ENCODE data around the gene DOCK3. TPM values are rescaled to one million over a fixed set of nuclear protein-coding genes. Genes with fewer than 3 reads are reported as not detected.

DOCK3 gene, protein sequence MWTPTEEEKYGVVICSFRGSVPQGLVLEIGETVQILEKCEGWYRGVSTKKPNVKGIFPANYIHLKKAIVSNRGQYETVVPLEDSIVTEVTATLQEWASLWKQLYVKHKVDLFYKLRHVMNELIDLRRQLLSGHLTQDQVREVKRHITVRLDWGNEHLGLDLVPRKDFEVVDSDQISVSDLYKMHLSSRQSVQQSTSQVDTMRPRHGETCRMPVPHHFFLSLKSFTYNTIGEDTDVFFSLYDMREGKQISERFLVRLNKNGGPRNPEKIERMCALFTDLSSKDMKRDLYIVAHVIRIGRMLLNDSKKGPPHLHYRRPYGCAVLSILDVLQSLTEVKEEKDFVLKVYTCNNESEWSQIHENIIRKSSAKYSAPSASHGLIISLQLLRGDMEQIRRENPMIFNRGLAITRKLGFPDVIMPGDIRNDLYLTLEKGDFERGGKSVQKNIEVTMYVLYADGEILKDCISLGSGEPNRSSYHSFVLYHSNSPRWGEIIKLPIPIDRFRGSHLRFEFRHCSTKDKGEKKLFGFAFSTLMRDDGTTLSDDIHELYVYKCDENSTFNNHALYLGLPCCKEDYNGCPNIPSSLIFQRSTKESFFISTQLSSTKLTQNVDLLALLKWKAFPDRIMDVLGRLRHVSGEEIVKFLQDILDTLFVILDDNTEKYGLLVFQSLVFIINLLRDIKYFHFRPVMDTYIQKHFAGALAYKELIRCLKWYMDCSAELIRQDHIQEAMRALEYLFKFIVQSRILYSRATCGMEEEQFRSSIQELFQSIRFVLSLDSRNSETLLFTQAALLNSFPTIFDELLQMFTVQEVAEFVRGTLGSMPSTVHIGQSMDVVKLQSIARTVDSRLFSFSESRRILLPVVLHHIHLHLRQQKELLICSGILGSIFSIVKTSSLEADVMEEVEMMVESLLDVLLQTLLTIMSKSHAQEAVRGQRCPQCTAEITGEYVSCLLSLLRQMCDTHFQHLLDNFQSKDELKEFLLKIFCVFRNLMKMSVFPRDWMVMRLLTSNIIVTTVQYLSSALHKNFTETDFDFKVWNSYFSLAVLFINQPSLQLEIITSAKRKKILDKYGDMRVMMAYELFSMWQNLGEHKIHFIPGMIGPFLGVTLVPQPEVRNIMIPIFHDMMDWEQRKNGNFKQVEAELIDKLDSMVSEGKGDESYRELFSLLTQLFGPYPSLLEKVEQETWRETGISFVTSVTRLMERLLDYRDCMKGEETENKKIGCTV (N-terminal part only)
- 1 to 10 TPM; 1.1 to 1.6 (median 1.4) TPM for polyA plus RNA-seq (ENCODE audit: insufficient read length in 4 of 4)

DNA sequence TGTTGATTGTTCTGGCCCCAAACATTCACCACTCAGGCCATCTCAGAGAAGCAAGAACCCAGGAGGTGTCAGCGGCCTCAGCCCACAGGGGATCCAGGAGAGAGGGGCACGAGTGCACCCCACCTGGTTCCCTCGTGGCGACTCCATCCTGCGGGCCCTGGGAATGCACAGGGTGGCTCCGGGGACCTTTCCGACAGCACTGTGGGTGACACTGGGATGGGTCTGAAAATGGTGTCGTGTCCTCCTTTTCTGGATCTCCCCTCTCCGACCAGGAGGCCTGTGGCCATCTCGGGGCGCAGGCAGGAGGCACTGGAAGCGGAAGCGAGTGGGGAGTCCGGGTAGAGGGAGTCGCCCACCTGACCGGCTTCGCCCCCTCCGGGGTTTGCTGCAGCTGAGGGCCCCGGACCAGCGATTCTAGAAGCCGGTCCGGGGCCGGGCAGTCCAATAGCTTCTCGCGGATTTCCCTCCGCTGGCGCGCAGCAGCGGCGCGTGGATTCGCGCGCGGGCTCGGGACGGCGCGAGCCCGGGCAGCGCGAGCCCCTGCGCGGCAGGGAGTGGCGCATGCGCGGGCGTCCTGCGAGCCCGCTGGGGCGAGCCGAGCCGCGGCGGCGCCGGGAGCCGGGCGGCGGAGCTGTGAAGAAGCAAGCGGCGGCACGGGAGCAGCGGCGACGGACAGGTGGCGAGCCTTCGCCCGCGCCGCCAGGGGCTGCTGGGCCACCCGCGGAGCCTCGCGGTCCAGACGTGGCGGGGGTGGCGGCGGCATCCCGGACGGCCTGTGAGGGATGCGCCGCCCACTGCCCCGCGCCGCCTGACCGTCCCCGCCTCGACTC is at the start of gene DOCK3:
Gene DOCK3 (plus strand): TSS at position 579 of the 830 bp plus-strand sequence. CDS start 337 bp downstream, outside the sequence.
- peak; percentile 38 to 52 (median 46) for DNase-seq (ENCODE audit: low read depth in 4 of 4, low spot score in 3 of 4)

DNA sequence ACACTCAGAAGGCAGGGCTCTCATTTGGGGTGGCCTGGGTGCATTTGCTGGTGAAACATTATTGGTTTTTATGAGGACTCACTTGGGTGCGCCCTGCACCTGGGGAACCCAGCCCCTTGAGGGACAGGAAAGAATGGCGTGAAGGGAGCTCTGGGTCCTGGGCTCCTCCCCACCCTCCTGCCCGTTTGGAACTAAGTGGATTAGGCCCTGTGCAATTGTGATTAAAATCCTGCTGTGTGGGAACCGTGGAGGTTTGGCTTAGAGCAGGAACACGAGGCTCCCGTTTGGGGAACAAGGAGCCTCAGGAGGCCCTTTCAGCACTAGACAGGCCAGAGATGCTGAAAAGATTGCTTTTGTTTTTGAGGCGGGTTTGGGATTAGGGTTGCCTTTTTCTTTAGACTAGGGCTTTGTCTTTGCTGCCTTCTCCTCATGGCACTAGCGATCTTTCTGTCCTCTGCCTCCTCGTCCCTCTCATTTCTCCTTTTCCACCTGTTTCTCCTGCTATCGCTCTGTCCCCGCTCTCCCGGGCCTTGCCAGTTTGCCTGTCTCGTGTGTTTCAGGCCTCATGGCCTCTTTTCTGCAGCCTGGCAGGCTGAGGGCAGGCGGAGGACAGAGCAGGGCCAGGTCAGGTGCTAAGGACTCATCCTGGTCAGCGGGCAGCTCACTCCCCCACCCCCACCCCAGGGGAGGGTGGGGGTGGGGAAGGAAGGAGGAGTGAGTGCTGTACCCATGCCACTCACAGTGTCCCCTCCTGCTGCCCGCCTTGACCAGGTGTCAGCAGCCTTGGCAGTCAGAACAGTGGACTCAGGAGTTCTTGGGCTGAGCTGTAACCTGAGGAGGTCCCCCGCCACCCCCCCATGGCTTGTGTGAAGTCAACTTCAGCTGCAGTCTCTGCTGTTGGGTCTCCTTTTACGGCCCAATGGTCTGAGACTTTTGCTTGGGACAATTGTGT is 49.2 kb upstream of the DOCK3 start:
- DNase-seq (ENCODE audit: low read depth in 4 of 4, low spot score in 3 of 4) = no peak

DNA sequence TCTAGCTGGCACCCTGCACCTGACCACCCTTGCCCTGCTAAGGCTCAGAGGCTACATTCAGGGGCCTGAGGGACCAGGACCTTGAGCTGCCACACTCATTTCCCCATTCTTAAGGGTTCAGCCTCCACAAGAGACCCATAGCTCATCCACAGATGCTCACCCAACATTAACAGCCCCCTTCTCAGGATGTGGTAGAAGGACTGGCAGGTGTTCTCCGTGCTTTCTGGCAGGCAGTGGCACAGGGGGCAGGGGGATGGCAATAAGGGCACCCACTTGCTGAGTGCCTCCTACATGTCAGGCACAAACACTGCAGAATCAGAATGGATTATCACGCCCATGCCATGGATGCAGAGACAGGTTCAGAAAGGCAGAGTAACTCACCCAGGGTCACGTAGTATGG is 48.3 kb upstream of the DOCK3 start:
- DNase-seq (ENCODE audit: low read depth in 4 of 4, low spot score in 3 of 4) = no peak

DNA sequence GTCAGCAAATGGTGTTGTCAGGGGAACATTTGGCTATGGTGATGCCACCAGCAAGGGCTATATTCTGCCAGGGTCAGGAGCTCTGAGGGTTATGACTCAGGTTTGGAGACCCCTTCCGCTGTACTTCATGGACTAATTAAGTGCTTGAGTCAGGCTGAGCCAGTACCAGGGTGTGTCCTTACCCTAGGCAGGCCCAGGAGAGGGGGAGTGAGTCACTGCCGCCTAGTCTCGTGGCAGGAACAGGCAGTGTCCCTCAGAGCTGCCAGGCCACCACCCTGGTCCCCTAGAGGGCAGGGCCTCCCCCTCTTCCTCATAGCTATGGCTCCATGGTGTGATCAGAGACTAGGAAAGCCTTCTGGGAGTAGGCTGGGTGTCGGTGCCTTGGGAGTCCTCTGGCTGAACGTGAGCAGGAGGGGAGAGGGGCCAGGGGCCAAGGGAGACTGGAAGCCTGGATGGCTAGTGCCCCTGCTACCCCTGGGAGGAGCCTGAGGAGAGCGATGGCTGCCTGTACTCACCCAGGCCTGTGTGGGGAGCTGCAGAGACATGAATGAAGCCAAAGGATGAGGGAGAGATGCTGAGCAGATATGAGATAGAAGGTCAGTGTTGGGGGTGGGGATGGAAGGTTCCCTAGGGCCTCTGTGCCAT is 47.2 kb upstream of the DOCK3 start:
- DNase-seq (ENCODE audit: low read depth in 4 of 4, low spot score in 3 of 4) = no peak

DNA sequence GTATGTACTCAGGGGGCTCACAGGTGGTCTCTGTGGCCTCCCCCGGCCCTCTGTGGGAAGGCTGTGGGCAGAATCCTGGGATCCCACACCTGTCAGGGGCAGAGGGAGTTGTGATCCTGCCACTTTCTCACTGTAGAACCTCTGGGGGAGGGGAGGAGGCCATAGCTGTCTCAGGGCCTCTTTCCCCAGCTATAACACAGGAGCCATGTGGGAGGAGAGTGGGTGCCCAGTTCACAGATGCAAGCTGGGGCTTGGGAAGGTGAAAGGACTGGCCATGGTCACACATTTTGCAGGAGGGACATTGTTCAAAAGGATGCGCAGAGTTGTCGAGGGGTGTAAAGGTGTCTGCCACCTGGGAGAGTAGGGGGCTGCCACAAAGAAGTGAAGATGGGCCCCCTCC is 46.1 kb upstream of the DOCK3 start:
- no peak for DNase-seq (ENCODE audit: low read depth in 4 of 4, low spot score in 3 of 4)

DNA sequence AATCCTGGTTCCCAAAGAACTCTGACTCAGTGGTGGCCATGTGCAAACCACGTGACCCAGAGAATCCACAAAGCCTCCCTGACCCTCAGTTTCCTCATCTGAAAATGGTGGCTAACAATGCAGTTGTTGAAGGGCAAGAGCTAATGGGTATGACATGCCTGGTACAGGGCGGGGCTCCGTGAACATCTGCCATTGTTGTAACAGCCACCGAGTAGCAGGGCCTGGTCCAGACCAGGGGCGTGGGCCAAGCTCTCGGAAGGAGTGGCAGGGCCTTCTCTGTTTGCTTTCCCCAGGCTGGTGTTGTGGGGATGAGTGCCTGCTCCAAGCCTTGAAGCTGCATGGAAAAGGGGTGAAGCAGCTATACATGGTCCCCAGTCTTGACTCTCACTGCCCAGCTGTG is 44.3 kb upstream of the DOCK3 start:
- no peak for DNase-seq (ENCODE audit: low read depth in 4 of 4, low spot score in 3 of 4)

DNA sequence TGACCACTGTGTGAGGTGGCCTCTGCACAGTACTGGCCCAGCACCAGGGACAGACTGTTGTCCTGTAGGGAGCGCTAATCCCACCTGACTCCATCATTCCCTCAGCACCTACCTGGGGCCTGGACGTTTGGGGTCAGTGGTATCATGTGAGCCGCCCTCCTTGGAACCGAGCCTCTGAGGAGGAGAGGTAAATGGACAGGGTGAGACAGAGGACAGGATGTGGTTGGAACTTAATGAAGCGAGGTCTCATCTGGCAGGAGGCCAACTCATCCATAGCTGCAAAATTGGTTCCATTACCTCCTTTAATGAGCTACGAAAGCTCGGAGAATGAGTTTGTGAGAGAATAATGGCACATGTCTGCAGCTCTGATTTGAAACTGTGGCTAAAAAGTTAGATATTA is 43.9 kb upstream of the DOCK3 start:
- no peak for DNase-seq (ENCODE audit: low read depth in 4 of 4, low spot score in 3 of 4)

DNA sequence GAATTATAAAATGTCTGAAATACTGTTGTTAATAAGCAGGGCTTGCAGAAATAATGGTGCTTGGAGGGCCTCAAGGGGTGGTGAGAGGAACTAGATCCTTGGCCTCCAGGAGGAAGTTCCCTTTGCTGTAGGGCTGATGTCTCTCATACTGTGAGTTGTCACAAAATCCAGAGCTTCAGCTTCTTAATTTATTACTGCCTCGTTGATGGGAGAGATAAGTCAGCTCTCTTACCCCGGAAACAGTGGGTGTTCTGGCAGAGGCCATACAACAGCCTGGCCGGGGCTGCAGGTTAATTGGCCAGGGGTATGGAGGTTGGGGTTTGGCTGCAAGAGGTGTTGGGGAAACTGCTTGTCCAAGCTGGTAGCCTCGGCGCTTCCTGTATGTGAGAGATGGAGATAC is 42.3 kb upstream of the DOCK3 start:
- no peak for DNase-seq (ENCODE audit: low read depth in 4 of 4, low spot score in 3 of 4)

DNA sequence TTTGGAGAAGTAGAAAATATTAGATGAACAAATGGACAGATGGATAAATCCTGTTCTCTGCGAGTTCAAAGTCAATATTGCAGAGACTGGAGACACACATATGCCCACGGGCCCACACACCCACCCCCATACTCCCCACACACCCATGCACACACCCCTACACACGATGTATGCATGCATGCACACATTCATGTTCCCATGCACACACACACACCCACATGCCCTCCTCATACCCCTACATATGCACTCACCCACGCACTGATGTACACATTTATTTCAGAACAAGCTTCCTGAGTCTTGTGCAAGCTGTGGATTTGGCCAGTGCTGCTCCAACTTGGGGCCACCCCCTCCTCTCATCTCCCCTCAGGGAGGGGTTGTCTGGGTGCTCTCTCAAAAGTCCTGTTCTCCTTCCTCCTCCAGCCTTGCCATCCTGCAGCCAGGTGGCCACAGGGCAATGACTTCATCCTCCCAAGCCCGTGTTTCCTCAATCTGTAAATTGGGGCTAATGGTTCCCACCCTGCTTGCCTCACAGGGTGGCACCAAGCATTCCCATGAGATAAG is 41.4 kb upstream of the DOCK3 start:
- no peak for DNase-seq (ENCODE audit: low read depth in 4 of 4, low spot score in 3 of 4)

DNA sequence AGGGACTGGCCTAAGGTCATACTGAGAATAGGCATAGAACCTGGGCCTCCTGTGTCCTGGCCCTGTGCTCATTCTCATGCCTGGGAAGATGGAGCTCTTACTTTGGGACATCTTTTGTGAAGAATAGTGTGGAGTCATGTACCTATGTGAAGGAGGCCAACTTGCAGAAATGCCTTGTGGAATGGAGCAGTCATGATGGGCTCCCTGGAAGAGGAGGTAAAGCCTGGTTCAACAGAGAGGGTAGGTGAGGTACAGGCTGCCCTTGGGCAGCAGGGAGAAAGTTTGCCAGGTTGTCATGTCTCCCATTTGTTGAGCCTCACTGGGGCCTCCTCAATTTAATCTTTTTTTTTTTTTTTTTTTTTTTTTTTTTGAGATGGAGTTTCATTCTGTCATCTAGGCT is 39.7 kb upstream of the DOCK3 start:
- DNase-seq (ENCODE audit: low read depth in 4 of 4, low spot score in 3 of 4) = no peak

DNA sequence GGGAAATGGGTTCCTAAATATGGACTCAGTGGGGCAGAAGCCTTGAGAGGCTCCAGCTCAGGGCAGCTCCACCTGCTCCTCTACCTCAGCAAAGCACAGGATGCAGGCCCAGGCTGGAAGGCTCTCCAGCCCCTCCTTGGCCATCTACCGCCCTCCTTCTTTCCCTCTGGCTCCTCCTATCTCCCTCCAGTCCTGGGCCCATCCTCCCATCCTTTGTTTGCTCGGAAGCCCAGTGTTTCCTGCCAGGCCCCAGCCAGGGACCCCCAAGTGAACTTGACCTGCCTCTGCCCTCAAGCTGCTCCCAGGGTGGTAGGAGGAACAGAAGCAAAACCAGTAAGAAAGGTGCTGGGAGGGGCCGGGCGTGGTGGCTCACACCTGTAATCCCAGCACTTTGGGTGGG is 37.7 kb upstream of the DOCK3 start:
- no peak for DNase-seq (ENCODE audit: low read depth in 4 of 4, low spot score in 3 of 4)

DNA sequence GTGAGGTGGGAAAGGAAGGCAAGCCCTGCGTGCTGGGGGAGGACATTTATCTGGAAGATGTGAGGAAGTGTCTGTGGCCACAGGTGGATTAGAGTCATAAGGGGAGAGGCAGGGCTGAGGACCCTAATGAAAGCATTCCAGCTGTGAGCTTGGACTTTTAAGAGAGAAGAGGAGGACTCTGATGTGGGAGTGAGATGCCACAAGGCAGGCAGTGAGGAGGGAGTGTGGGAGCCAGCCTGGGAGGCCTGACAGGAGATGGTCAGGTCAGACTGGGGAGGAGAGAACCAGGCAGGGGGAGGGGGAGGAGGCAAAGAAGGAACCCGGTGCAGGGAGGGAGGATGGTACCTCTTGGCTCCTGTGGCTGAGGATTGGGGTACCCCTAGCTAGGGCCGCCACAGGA is 36.8 kb upstream of the DOCK3 start:
- DNase-seq (ENCODE audit: low read depth in 4 of 4, low spot score in 3 of 4) = no peak

DNA sequence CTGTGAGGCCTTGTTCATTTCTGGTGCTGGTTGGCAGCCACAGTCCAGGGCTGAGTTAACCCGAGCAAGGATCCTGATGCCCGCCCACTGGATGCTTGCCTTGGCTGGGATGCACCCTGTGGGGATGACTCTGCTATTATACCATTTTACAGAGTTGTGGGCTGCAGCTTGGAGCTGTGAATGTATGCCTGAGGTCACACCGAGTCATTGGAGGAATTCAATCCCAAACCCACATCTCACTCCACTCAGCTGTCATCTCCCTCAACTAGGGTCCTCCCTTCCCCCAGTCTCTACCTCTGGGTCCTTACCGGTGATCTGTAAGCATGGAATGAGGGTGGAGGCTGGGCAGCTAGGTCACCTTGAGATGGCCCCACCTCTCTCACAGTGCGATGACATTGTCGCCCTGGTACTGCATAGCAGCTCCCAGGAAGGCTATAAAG is 35.7 kb upstream of the DOCK3 start:
- no peak for DNase-seq (ENCODE audit: low read depth in 4 of 4, low spot score in 3 of 4)

DNA sequence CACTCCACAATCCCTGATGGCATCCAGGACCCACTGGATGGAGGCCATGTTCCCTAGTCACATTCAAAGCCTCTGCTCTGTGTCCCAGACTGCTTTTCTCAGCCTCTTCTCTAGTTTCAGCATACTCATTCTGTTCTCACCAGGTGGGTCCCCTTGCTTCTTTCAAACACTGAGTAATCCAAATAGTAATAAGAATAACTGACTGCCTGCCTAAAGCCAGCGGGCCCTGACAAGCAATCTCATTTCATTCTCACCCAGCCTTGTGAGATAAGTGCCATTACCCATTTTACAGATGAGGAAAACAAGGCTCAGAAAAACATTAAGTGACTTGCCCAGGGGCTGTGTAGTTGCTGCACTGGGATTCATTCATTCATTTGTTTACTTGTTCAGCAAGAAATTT is 32.3 kb upstream of the DOCK3 start:
- no peak for DNase-seq (ENCODE audit: low read depth in 4 of 4, low spot score in 3 of 4)

DNA sequence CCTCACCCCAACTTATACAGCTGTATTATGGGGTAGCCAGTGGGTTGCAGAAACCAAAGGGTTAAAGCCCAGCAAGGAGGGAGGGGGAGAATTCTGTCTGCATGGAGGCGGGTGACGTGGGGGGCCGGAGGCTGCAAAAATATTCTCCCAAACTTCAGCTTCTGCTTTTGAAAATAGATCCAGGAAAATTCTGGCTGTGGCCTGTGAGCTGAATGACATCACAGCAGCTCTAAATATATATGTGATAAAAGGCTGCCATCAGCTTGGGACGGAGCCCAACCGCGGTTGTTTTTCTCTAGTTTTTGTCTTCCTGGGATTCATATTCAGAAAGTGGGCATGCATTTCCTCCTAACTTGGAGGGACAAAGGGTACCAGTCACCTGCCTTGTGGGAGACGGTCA is 30.2 kb upstream of the DOCK3 start:
- DNase-seq (ENCODE audit: low read depth in 4 of 4, low spot score in 3 of 4) = no peak

DNA sequence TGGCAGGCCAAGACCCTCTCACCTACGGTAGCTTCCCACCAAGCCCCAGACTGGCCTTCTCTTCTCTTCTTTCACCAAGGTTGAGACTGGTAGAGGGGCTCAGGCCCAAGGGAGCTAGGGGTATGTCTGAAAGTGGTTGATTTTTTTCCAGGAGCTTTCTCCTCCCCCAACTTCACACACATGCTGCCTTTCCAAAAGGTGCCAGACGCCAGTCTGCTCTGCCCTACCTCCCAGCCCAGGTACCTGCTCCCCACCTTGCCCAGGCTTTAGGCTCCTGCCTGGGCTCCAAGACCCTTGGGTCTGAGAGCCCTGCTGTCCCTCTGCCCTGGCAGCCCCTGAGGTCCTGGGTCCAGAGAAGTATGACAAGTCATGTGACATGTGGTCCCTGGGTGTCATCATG is 29.3 kb upstream of the DOCK3 start:
- DNase-seq (ENCODE audit: low read depth in 4 of 4, low spot score in 3 of 4) = no peak

DNA sequence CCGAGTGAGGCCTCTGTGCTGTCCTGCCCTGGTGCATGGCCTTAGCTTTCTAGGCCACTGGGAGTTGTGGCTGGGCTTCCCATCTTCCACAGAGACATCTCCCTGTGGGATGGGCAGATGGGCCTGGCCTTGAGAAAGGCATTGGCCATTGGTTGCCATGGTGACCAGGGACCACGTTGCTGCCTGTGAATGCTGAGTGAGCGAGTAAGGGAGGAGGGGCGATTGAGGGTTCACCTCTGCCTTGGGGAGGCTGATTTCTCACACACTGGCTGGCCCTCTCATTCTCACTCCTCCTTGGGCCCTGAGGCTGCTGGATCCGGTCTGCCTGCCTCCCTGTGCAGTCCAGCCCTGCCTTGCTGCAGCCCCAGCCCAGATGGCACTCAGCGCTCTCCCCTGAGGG is 26.4 kb upstream of the DOCK3 start:
- DNase-seq (ENCODE audit: low read depth in 4 of 4, low spot score in 3 of 4) = no peak

DNA sequence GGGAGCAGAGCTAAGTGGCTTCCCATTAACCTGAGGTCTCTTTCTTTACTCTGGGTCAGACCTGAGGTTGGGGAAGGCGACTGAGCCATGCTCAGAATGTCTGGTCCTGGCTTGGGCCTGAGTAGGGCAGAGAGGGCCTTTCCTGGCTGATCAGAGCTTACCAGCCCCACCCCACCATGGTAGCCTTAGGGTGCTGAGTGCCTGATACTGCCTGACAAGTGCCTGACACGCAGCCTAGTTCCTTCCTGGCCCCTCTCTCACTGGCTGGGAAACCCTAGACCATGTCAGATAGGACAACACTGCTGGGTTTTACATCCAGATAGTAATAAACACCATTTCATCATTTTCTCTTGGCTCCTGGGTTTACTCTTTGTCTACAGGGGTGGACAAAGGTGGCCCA is 25.8 kb upstream of the DOCK3 start:
- no peak for DNase-seq (ENCODE audit: low read depth in 4 of 4, low spot score in 3 of 4)
